Uterus (tissue), 2 donors: ENCODE data around the gene NEURL1B.

Source experiments
- POLR2A ChIP-seq, 2 donors: fragments of 450-650 bp; IDR thresholded peaks; one replicate each; pipeline ENCODE4 v1.6.1; 2016; ENCODE audit warnings: antibody characterized with exemption in 2 of 2, mild to moderate bottlenecking in 1 of 2, moderate library complexity in 1 of 2
- TF ChIP-seq, protein P1 (sequence below), 4 experiments: fragments of 200-600 bp in 2 of 4; fragments of 450-650 bp in 2 of 4; sonication (generic) in 2 of 4; IDR thresholded peaks; one replicate each; pipeline ENCODE4 v1.5.1; 2016 to 2019; ENCODE audit warnings: antibody characterized with exemption in 4 of 4, mild to moderate bottlenecking in 2 of 4, moderate library complexity in 1 of 4

DNA sequence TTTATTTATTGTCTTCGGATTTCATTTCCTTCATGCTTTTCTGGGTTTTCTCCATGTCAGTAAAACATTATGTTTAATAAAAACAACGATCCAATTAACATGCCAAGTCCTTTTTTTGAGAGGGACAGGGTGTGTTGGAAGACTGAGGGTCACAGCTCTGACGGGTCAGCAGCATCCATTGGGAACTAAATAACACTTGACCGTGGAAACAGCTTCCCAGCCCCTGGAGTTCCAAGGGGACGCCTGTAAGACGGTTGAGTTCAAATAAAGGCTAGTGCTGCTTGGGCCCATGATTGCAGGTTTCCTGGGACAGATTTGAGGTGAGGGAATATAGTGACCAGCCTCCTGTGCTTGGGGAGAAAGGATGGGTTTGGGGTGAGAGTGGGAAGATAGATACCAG lies 30.4 kb upstream of the NEURL1B start:
- TF ChIP-seq POLR2A (IDR thresholded peaks at IDR 0.05) = no peak
- TF ChIP-seq, protein P1, sequence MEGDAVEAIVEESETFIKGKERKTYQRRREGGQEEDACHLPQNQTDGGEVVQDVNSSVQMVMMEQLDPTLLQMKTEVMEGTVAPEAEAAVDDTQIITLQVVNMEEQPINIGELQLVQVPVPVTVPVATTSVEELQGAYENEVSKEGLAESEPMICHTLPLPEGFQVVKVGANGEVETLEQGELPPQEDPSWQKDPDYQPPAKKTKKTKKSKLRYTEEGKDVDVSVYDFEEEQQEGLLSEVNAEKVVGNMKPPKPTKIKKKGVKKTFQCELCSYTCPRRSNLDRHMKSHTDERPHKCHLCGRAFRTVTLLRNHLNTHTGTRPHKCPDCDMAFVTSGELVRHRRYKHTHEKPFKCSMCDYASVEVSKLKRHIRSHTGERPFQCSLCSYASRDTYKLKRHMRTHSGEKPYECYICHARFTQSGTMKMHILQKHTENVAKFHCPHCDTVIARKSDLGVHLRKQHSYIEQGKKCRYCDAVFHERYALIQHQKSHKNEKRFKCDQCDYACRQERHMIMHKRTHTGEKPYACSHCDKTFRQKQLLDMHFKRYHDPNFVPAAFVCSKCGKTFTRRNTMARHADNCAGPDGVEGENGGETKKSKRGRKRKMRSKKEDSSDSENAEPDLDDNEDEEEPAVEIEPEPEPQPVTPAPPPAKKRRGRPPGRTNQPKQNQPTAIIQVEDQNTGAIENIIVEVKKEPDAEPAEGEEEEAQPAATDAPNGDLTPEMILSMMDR (IDR thresholded peaks at IDR 0.05) = no peak
